Left lung (tissue), 10 donors: ENCODE data around the gene MMAA. TPM values are rescaled to one million over a fixed set of nuclear protein-coding genes. Genes with fewer than 3 reads are reported as not detected.

Experiments used
- ATAC-seq: fragments of 200-7000 bp; cut with Tn5 transposase; one replicate; pipeline ENCODE4 v1.9.1; 2020; ENCODE audit warnings: moderate library complexity
- DNase-seq, 4 donors: peaks; one replicate each; pipeline ENCODE4 v3.0.0-alpha.2; 2013 to 2020
- H3K27ac ChIP-seq, 2 donors: fragments of 200-600 bp; sonication (generic) in 1 of 2; one replicate each; pipeline versions ENCODE4 v1.5.0 to v1.8.0; 2020 to 2021
- H3K27me3 ChIP-seq, 2 donors: fragments of 200-600 bp; sonication (generic) in 1 of 2; one replicate each; pipeline versions ENCODE4 v1.5.0 to v1.8.0; 2020 to 2021
- H3K36me3 ChIP-seq, 2 donors: fragments of 200-600 bp; sonication (generic) in 1 of 2; one replicate each; pipeline versions ENCODE4 v1.5.0 to v1.8.0; 2020 to 2021
- H3K4me1 ChIP-seq, 2 donors: fragments of 200-600 bp; one replicate each; pipeline ENCODE4 v1.8.0; 2021
- H3K4me3 ChIP-seq, 2 donors: fragments of 200-600 bp; sonication (generic) in 1 of 2; one replicate each; pipeline versions ENCODE4 v1.5.0 to v1.8.0; 2020 to 2021; ENCODE audit warnings: mild to moderate bottlenecking in 1 of 2
- H3K9me3 ChIP-seq, 2 donors: fragments of 200-600 bp; sonication (generic) in 1 of 2; one replicate each; pipeline versions ENCODE4 v1.5.0 to v1.8.0; 2020 to 2021
- intact Hi-C, 2 donors: fragments of 100-400 bp; cut with DNase I; formaldehyde crosslinking; loops; one replicate each; pipeline versions ENCODE4 v1.11.2 to v1.14.2; 2022
- polyA plus RNA-seq, 6 donors: library from polyadenylated mRNA; unstranded; fragments of 120-200 nt; gene quantifications; one replicate each; pipeline ENCODE4 v1.2.1, GENCODE V29; 2013; ENCODE audit not compliant: insufficient read length in 6 of 6
- total RNA-seq, 2 donors: library from RNA; stranded (reverse); fragmentation: NEBNext Ultra II Directional; extraction: Animal tissue kit (Norgen Biotek cat#: 25700); gene quantifications; one replicate each; pipeline ENCODE4 v1.2.1, GENCODE V29; 2021
- TF ChIP-seq, protein P1 (sequence below), 2 donors: fragments of 200-600 bp; sonication (generic) in 1 of 2; IDR thresholded peaks; one replicate each; pipeline versions ENCODE4 v1.5.0 to v1.8.0; 2021; ENCODE audit warnings: antibody characterized with exemption in 2 of 2
- donor health status: DM: no; HTN: yes; CAD: no.
- donor health status: DM: no; HTN: no; CAD: no.

The MMAA gene
- total and polyA plus RNA-seq, 8 donors: 6.5 to 10.3 (median 8.1) TPM

- ATAC-seq (peak; percentile 89), DNase-seq (peak in 2 of 4 donors; percentile 64 to 77)
- intact Hi-C loops: loop anchor here in 1 of 2 donors (10.0 kb wide), 2 partner anchors 375 to 395 kb away; no protein-coding TSS in a partner anchor
- H3K4me3 ChIP-seq: no peak overlapping the region
- TF ChIP-seq, protein P1, sequence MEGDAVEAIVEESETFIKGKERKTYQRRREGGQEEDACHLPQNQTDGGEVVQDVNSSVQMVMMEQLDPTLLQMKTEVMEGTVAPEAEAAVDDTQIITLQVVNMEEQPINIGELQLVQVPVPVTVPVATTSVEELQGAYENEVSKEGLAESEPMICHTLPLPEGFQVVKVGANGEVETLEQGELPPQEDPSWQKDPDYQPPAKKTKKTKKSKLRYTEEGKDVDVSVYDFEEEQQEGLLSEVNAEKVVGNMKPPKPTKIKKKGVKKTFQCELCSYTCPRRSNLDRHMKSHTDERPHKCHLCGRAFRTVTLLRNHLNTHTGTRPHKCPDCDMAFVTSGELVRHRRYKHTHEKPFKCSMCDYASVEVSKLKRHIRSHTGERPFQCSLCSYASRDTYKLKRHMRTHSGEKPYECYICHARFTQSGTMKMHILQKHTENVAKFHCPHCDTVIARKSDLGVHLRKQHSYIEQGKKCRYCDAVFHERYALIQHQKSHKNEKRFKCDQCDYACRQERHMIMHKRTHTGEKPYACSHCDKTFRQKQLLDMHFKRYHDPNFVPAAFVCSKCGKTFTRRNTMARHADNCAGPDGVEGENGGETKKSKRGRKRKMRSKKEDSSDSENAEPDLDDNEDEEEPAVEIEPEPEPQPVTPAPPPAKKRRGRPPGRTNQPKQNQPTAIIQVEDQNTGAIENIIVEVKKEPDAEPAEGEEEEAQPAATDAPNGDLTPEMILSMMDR (IDR thresholded peaks at IDR 0.05): peak; percentile 64
- peaks cover 0 to 7% of the 10 kb centered on the region in 2 donors for H3K9me3 ChIP-seq
- no peaks in the 10 kb centered on the region for H3K36me3 ChIP-seq
- H3K4me1 ChIP-seq: peaks cover 0 to 3% of the 10 kb centered on the region in 2 donors
- no peak overlapping the region for H3K27ac ChIP-seq
- H3K27me3 ChIP-seq: no peaks in the 10 kb centered on the region
Measured at GRCh38 chr4:145609481-145610427, 9.4 kb upstream of the MMAA start.

DNA sequence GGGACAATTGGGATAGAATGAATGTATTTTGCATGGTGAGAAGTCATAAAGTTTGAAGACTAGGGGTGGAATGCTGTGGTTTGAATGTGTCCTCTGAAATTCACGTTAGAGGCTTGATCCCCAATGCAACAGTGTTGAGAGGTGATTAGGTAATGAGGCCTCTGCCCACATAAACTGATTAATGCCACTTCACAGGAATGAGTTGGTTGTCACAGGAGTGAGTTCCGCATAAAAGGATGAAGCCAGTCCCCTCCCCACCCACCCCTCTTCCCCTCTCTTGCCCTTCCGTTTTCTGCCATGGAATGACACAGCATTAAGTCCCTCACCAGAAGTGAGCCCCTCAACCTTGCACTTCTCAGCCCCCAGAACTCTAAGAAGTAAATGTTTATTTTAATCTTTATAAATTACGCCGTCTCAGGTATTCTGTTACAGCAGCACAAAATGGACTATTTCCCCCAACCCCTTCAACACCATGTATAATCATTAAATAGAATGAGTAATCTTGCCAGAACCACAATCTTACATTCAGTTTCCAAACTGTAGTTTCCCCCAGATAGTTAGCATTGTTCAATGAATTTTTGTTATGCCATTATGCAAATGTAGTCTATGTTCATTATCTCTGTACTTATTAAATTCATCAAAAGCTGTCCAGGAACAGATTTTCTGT is 5.5 kb upstream of the MMAA start:
- DNase-seq (no peak), ATAC-seq (no peak)
- TF ChIP-seq, protein P1 (IDR thresholded peaks at IDR 0.05): no peak
- Histone ChIP-seq H3K36me3 (no peaks in the 10 kb centered on the region), H3K9me3 (no peaks in the 10 kb centered on the region), H3K27ac (no peak overlapping the region), H3K4me1 (peaks cover 6 to 18% of the 10 kb centered on the region in 2 donors), H3K4me3 (no peak overlapping the region), H3K27me3 (no peaks in the 10 kb centered on the region)
- intact Hi-C loops: loop anchor here in 1 of 2 donors (10.0 kb wide), 1 partner anchor 379 kb away; no protein-coding TSS in a partner anchor

DNA sequence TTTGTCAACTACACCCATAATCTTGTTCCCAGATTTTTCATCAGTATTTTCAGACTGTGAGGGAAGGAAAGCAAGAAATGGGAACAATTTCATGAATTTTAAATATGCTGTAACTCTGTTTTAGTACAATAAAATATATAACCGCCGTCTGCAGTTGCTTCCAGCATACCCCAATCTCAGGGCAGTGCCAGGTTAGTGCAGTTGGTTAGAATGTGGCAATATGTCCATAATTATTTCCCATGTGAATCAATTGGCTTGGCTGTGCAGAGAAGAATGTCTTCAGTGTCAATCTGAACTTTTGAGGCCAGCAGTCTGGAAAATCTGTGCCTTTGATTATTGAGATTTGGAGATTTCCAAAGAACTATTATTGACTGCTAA is 5.0 kb upstream of the MMAA start:
- H3K9me3 ChIP-seq: no peaks in the 10 kb centered on the region
- H3K27ac ChIP-seq: no peak overlapping the region
- no peaks in the 10 kb centered on the region for H3K27me3 ChIP-seq
- H3K4me1 ChIP-seq: peaks cover 6 to 18% of the 10 kb centered on the region in 2 donors
- DNase-seq (no peak), ATAC-seq (no peak)
- intact Hi-C loops: loop anchor here in 1 of 2 donors (10.0 kb wide), 1 partner anchor 379 kb away; no protein-coding TSS in a partner anchor
- no peak overlapping the region for H3K4me3 ChIP-seq
- TF ChIP-seq, protein P1 (IDR thresholded peaks at IDR 0.05): no peak
- no peaks in the 10 kb centered on the region for H3K36me3 ChIP-seq

- Histone ChIP-seq H3K4me3 (peak overlapping the region; percentile 72 to 74), H3K4me1 (peaks cover 6 to 36% of the 10 kb centered on the region in 2 donors), H3K36me3 (no peaks in the 10 kb centered on the region), H3K27me3 (no peaks in the 10 kb centered on the region), H3K9me3 (no peaks in the 10 kb centered on the region), H3K27ac (peak overlapping the region; percentile 93 to 94)
- TF ChIP-seq, protein P1 (IDR thresholded peaks at IDR 0.05): no peak
- DNase-seq (peak in 1 of 4 donors; percentile 17), ATAC-seq (peak; percentile 20)
- intact Hi-C loops: loop anchor here in 1 of 2 donors (10.0 kb wide), 1 partner anchor 384 kb away; no protein-coding TSS in a partner anchor
Measured at GRCh38 chr4:145618210-145618931, 814 bp upstream of the MMAA start.
